ENCODE data around the gene MED9.
"Not testable (repeated sequence)": the region's sequence is repeated elsewhere in the genome, so short reads cannot be mapped to it uniquely, and the experiment has no call there.

MED9 gene

GRCh38 chr17:17486416-17486815, 9.6 kb downstream of the MED9 start:
- FAIRE-seq; DNase-seq (ENCODE audit: insufficient read length, low spot score): not testable (repeated sequence)

GRCh38 chr17:17487998-17488397, 11.2 kb downstream of the MED9 start:
- DNase-seq (ENCODE audit: insufficient read length, low spot score) (no peak), FAIRE-seq (no peak)

GRCh38 chr17:17491031-17491471, 14.3 kb downstream of the MED9 start:
- FAIRE-seq: peak; percentile 28
- DNase-seq (ENCODE audit: insufficient read length, low spot score): no peak

DNA sequence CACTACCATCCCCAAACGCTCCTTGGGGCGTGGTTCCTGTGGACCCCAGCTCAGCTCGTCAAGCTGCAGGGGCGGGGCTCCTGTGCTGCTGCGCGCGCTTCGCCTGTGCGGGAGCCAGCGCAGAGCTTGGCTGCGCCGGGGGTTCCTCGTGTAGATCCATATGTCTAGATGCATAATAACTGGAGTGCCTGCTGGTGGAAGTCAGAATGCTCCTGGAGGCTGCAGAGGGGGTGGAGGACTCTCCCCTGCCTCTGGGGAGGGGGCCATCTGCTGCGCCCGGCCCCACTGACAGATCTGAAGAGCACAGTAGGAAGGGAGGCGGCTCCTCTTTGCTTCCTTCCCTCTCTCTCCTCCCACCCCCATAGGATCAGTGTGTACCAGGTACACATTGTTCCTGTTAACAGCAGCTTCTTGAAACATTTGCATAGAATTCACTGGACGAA, 14.8 kb downstream of the MED9 start:
- DNase-seq (ENCODE audit: insufficient read length, low spot score) (no peak), FAIRE-seq (no peak)

GRCh38 chr17:17492085-17492484, 15.3 kb downstream of the MED9 start:
- FAIRE-seq (no peak), DNase-seq (ENCODE audit: insufficient read length, low spot score) (no peak)

GRCh38 chr17:17492571-17492970, 15.8 kb downstream of the MED9 start:
- no peak for FAIRE-seq
- DNase-seq (ENCODE audit: insufficient read length, low spot score): no peak

DNA sequence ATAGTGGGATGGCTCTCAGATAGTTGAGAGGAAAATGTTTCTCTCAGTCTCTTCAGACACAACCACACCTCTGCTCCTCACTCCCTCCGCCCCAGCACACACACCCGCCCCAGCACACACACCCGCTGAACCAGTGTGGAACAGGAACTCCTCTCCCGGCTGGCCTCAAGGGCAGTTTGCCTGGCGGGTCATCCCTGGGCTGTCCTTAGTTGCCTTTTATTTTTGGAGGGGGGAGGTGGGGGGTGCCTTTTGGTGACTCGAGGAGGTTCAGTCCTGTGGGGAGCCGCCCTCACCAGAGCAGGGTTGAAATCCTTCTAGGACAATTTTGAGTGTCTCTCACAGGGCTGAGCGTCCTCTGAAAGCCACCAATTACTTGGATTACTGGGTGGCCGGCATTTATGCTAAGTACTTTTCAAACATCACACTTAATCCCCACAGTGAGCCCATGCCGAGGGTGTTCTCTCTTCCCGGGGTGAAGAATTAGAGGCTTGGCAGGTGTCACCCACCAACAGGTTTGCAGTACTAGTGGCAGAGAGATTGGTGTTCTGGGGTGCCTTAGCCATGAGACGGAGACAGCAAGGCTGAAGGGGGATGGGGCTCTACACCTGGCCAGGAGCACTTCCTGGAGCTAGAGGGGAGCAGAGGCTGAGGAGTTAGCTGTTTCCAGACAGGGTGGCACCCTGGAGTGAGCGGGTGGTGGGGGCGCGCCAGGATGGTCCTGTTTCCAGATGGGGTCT, 16.6 kb downstream of the MED9 start:
- FAIRE-seq (no peak), DNase-seq (ENCODE audit: insufficient read length, low spot score) (no peak)

DNA sequence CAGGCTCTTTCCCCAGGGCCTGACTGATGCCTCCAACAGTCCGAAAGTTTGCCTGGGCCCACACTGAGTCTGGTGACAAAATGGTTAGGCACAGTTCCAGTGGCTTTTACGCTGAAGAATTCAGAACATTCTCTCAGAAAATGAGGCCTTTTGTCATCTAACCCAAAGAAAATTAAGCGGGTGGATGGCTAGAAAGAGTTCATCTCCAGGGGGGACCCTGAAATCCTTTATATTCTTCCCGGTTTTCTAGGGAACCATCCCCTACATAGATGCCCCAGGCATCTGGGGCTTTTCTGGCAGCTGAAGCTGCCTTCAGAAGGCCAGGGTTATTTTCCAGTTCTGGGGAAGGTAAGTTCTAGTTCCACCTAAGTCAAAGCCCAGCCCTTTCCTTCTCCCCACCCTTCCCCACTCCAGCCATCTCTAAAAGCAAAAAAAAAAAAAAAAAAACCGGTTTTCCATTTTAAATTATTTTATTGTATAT, 17.2 kb downstream of the MED9 start:
- no peak for DNase-seq (ENCODE audit: insufficient read length, low spot score)
- FAIRE-seq: no peak

- no peak for DNase-seq (ENCODE audit: insufficient read length, low spot score)
- FAIRE-seq: no peak
These were observed 17.7 kb downstream of the MED9 start for GRCh38 chr17:17494499-17494869.

DNA sequence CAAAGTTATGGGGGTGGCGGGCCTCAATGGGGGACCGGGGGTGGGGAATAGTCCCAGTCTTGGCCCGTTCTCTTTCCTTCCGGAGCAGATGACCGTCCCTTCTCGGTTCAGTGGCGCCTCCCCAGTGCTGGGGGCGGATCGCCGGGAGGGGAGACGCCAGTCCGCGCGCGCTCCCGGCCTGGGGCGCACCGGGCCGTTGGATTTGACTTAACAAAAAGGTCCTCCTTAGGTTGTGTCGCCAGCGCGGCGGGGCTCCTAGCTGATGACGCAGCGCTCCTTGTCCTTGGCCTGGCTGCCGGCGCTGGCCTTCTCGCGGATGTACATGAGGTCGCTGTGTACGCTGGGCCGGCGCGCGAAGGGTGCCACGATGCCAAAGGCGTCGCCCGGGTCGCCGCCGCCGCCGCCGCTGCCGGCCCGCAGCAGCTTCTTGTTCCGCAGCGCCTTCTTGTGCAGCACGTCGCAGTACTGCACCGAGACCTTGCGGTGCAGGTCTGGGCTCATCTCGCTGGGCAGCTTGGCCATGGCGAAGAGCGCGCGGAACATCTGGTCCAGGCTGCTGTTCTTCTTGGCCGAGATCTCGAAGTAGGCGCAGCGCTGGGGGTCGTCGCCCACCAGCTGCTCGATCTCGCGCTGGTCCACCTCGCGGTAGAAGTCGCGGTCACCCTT, 18.2 kb downstream of the MED9 start:
- no peak for FAIRE-seq

DNA sequence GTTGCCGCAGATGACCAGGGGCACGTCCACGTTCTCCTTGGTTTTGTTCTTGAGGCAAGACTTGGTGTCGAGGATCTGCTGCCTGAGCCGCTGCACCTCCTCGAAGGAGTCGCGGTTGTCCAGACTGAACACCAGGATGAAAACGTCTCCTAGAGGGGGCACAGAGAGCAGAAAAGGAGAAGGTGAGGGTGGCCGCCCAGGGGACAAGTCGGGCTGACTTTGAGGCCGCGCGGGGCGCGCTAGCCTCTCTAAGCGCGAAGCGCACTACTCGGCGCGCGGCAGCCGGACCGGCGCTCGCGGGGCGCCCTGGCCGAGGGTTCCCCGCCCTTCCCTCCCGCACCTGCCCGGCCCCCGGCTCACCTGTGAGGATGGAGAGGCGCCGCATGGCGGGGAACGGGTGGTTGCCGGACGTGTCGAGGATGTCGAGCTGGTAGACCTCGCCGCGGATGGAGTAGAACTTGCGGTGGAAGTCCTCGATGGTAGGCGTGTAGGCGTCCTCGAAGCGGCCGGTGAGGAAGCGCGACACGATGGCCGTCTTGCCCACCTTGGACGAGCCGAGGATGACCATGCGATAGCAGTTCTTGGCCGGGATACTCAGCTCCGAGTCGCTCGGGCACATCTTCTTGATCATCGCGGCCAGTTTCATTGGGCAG, 18.9 kb downstream of the MED9 start:
- no peak for DNase-seq (ENCODE audit: insufficient read length, low spot score)
- FAIRE-seq: peak; percentile 83

More for the DNA sequence above, 18.2 kb downstream of the MED9 start:
- DNase-seq (ENCODE audit: insufficient read length, low spot score): no peak

GRCh38 chr17:17496189-17497064, 19.6 kb downstream of the MED9 start, which contains the start of gene RASD1:
Gene RASD1 (minus strand): TSS chr17:17496395. CDS start chr17:17496181, 214 bp downstream.
- FAIRE-seq (peak; percentile 82), DNase-seq (ENCODE audit: insufficient read length, low spot score) (peak; percentile 89)

DNA sequence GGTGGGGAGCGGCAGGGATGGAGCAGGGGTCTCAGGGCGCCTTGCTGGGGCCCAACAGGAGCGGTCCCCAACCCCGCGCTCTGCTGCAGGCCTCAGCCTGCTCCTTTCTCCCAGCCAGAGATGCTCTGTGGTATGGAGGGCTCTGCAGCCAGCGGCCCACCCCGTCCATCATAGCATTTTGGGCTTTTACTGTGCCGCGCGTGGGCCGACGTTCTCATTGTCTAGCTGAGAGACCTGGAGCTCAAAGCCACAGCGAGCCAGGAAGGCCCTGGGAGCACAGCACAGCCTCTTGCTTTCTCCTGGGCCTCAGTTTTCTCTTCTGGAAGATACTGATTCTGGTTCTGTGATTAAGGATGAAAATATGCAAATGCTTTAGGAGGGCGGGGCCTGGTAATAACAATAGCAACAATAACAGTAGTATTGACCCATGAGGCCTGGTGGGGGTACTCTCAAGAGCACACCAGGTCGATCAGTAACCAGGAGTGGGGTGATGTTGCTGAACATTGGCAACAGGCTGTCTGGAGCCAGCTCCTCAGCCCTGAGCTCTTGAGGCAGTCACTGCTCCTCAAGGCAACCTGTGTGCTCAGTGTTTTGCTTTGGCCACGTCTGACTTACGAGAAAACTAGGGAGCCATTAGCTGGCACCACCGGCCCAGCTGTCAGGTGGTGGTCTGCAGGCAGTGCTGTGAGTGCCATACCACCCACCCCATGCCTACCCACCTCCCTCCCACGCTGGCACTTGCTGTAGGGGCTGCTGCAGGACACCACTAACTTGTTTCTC, 20.5 kb downstream of the MED9 start:
- FAIRE-seq (peak; percentile 13), DNase-seq (ENCODE audit: insufficient read length, low spot score) (no peak)

DNA sequence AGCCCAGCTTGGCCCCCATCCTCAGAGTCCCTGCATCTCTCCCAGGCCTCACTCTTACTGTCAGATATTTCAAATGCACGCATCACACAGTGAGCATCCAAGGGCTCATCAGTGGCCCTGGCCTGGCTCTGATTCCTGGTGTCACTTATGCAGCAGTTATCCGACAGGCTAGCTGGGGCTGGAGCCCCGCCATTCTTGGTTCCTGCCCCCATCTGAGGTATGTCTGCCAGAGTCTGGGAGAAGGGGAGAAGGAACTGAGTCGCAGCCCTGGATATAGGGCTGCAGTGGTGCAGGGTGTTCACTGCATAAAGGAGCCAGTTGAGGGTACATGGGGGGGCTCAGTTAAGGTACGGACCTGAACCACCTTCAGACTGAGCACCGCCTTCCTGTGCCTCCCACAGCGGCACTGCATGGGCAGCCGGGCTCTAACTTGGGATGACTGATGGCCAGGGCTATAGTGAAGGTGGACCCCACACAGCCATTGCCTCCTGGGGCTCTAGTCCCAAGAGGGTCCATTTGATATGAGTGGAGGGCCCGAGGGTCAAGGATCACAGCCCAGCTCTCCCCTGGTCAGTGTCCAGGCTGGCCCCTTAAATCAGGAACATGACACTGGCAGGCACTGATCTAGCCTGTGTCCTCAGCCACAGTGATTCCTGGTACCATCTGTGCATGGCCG, 21.2 kb downstream of the MED9 start:
- DNase-seq (ENCODE audit: insufficient read length, low spot score) (no peak), FAIRE-seq (no peak)

DNA sequence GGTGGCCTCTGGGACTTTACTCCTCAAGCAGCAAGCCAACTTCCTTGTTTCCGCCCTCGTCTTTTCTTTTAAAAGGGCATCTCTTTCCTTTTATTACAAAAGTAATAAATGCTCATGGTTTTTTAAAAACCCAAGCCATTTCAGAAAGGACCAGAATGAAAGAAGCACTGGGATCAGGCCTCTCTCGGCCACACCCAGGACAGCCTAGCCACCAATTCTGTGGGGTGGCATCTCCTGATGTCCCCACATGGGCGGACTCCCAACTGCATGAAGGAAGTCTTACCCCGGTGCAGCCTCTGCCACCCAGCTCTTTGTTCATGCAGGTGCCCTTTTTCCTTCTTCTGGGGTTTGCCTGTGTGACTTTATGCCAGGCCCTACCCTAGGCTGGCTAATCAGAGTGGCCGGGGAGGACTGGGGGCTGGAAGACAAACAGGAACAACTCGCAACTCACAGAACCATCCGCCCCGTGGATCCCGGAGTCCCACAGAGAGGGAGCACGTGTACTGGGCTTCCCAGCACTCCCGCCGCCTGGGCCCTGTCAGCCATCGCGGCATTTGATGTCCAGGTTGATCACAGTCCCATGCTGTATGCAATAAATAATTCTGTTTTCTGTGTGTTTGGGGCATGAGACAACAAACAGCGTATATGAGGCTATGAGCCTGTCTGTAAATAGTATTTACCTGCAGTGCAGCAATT, 22.0 kb downstream of the MED9 start:
- FAIRE-seq (no peak), DNase-seq (ENCODE audit: insufficient read length, low spot score) (no peak)

- peak; percentile 9 for FAIRE-seq
- DNase-seq (ENCODE audit: insufficient read length, low spot score): no peak
These were observed 22.8 kb downstream of the MED9 start for GRCh38 chr17:17499402-17500145.

DNA sequence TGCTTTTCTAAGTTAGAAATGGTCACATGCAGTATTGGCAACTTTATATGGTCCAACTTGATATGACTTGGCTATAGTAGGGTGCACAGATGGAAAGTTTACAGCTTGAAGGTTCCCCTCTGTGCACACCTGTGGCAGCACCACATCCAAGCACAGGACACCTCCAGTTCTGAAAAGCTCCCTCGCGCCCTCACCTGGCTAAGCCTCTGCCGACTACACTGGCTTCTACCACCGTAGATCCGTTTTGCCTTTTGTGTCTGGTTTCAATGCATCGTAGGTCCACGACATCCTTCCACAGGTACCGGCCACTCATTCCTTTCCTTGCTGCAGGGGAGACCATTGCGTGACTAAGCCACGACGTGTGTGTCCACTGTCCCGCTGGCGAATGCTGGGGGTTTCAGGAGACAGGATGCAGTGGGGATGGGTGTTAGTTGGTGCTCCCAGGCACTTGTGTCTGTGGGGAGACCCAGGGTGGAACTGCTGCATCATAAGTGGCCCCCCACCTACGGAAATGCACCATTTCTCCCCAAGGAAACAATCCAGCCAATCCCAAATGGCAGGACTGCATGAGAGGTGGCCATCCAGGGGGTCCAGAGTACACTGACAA, 24.3 kb downstream of the MED9 start:
- no peak for DNase-seq (ENCODE audit: insufficient read length, low spot score)
- FAIRE-seq: peak; percentile 67
